Activated T-helper 1 cell treated with anti-CD3 and anti-CD28 coated beads, Interleukin-2, amount 50 U/mL, for 16 hours (primary cell): ENCODE data around the gene SLC35B1.

Experiments
- DNase-seq, 2 donors: peaks; one replicate each; pipeline ENCODE4 v3.0.0-alpha.2; 2020; ENCODE audit warnings: low read depth in 1 of 2, low spot score in 1 of 2

SLC35B1 gene

GRCh38 chr17:49700960-49701359 is 6.8 kb downstream of the SLC35B1 start:
- no peak for DNase-seq

GRCh38 chr17:49699966-49700575 is 7.7 kb downstream of the SLC35B1 start:
- DNase-seq = no peak

- no peak for DNase-seq
Observed at GRCh38 chr17:49698005-49698404, 9.8 kb downstream of the SLC35B1 start.

GRCh38 chr17:49696233-49696761 is 11.5 kb downstream of the SLC35B1 start:
- peak in 1 of 2 donors; percentile 50 for DNase-seq

GRCh38 chr17:49695698-49696232 is 12.0 kb downstream of the SLC35B1 start:
- DNase-seq = no peak

- DNase-seq = peak; percentile 58 to 60
Observed at GRCh38 chr17:49694847-49695697, 12.7 kb downstream of the SLC35B1 start.

GRCh38 chr17:49692751-49693150 is 15.0 kb downstream of the SLC35B1 start:
- DNase-seq = no peak

- DNase-seq = no peak
Observed at GRCh38 chr17:49691677-49692191, 16.0 kb downstream of the SLC35B1 start.

- no peak for DNase-seq
Observed at GRCh38 chr17:49691086-49691676, 16.6 kb downstream of the SLC35B1 start.

GRCh38 chr17:49690256-49690655 is 17.5 kb downstream of the SLC35B1 start:
- no peak for DNase-seq

- no peak for DNase-seq
Observed at GRCh38 chr17:49688848-49689247, 18.9 kb downstream of the SLC35B1 start.

GRCh38 chr17:49687878-49688491 is 19.8 kb downstream of the SLC35B1 start:
- DNase-seq = no peak

GRCh38 chr17:49681106-49681979 is 26.4 kb downstream of the SLC35B1 start:
- DNase-seq = no peak

- no peak for DNase-seq
Observed at GRCh38 chr17:49680314-49680713, 27.4 kb downstream of the SLC35B1 start.

- DNase-seq = peak; percentile 97 to 98
Observed at GRCh38 chr17:49677933-49678847, 29.6 kb downstream of the SLC35B1 start, which contains the start of gene SPOP. Gene SPOP, minus strand, starts transcription at chr17:49678097. Its CDS starts 55,287 bp downstream, at chr17:49622810.

GRCh38 chr17:49677134-49677932 is 30.4 kb downstream of the SLC35B1 start:
- DNase-seq = peak; percentile 89 to 95

GRCh38 chr17:49676276-49676868 is 31.4 kb downstream of the SLC35B1 start:
- no peak for DNase-seq

GRCh38 chr17:49674507-49674906 is 33.3 kb downstream of the SLC35B1 start:
- no peak for DNase-seq
